H1 (cell line): ENCODE results near the gene PACS1.

ENCODE experiments used
- BCL11A ChIP-seq, 2 experiments: IDR thresholded peaks; one replicate each; pipeline ENCODE4 v1.6.1; 2011; ENCODE audit warnings: low read depth in 2 of 2, low read length in 2 of 2, mild to moderate bottlenecking in 2 of 2
- CREB1 ChIP-seq: IDR thresholded peaks from 2 replicates; pipeline ENCODE4 v1.6.1; 2012; ENCODE audit warnings: inconsistent platforms
- CTCF ChIP-seq, 3 experiments: IDR thresholded peaks; 1 replicate in 2 of 3; 2 replicates in 1 of 3; pipeline versions ENCODE4 v1.5.1 to v1.6.1; 2011; ENCODE audit warnings: low read length in 3 of 3, mild to moderate bottlenecking in 3 of 3, inconsistent platforms in 2 of 3, low read depth in 1 of 3, moderate library complexity in 1 of 3; ENCODE audit not compliant: insufficient read depth in 1 of 3; ENCODE audit errors: control extremely low read depth in 1 of 3
- EP300 ChIP-seq, 2 experiments: IDR thresholded peaks; 1 replicate in 1 of 2; 2 replicates in 1 of 2; pipeline ENCODE4 v1.6.1; 2011 to 2012; ENCODE audit warnings: low read depth in 2 of 2, low read length in 2 of 2, mild to moderate bottlenecking in 2 of 2, borderline replicate concordance in 1 of 2, inconsistent platforms in 1 of 2, moderate library complexity in 1 of 2
- GABPA ChIP-seq: IDR thresholded peaks from 2 replicates; pipeline ENCODE4 v1.6.1; 2011; ENCODE audit warnings: mild to moderate bottlenecking, low read length, moderate library complexity, borderline replicate concordance; ENCODE audit not compliant: insufficient read depth
- MAFK ChIP-seq: IDR thresholded peaks from 2 replicates; pipeline ENCODE4 v1.6.1; 2012; ENCODE audit warnings: low read depth, mild to moderate bottlenecking, improper control_type of control experiment, low read length
- POLR2A ChIP-seq, 2 experiments: IDR thresholded peaks; 1 replicate in 1 of 2; 2 replicates in 1 of 2; pipeline ENCODE4 v1.6.1; 2011; ENCODE audit warnings: low read depth in 2 of 2, low read length in 2 of 2, mild to moderate bottlenecking in 2 of 2; ENCODE audit errors: control extremely low read depth in 1 of 2
- POLR2AphosphoS5 ChIP-seq: IDR thresholded peaks from 2 replicates; pipeline ENCODE4 v1.6.1; 2011; ENCODE audit warnings: low read depth, low read length
- RNF2 ChIP-seq: fragments of 200-900, 300-1000 bp; sonication (generic); IDR thresholded peaks from 2 replicates; pipeline ENCODE4 v1.7.1; 2016; ENCODE audit warnings: borderline replicate concordance, low read depth, mild to moderate bottlenecking, antibody characterized with exemption, low read length; ENCODE audit not compliant: poor library complexity, severe bottlenecking; ENCODE audit errors: missing control alignments
- SP1 ChIP-seq: IDR thresholded peaks from 2 replicates; pipeline ENCODE4 v1.6.1; 2011; ENCODE audit warnings: low read depth, low read length
- TAF1 ChIP-seq: IDR thresholded peaks from 2 replicates; pipeline ENCODE4 v1.6.1; 2011; ENCODE audit warnings: mild to moderate bottlenecking, low read depth, low read length
- USF2 ChIP-seq: IDR thresholded peaks from 2 replicates; pipeline ENCODE4 v1.6.1; 2011; ENCODE audit warnings: low read length, improper control_type of control experiment

- TF ChIP-seq CTCF (IDR thresholded peaks at IDR 0.05; ENCODE audit: control extremely low read depth in 1 of 3, insufficient read depth in 1 of 3, low read depth in 1 of 3, low read length in 3 of 3) (no peak), SP1 (no peak), BCL11A (IDR thresholded peaks at IDR 0.05; ENCODE audit: low read depth in 2 of 2, low read length in 2 of 2) (no peak), POLR2A (IDR thresholded peaks at IDR 0.05; ENCODE audit: control extremely low read depth in 1 of 2, low read depth in 2 of 2, low read length in 2 of 2) (no peak), EP300 (IDR thresholded peaks at IDR 0.05; ENCODE audit: borderline replicate concordance in 1 of 2, low read depth in 2 of 2, low read length in 2 of 2) (no peak), USF2 (no peak), MAFK (no peak), RNF2 (no peak), CREB1 (no peak), TAF1 (no peak), POLR2AphosphoS5 (no peak), GABPA (no peak)
These were observed 204.1 kb downstream of the PACS1 start for GRCh38 chr11:66274219-66274618.
